Neuronal stem cell (in vitro differentiated cells): ENCODE data around the gene RNASEL.
"Not testable (repeated sequence)": the region's sequence is repeated elsewhere in the genome, so short reads cannot be mapped to it uniquely, and the experiment has no call there.

ENCODE experiments used
- DNase-seq: peaks from one replicate; pipeline ENCODE4 v3.0.0-alpha.2; 2013; ENCODE audit warnings: low spot score
- H2AFZ ChIP-seq: one replicate; pipeline ENCODE4 v1.6.1; 2013; ENCODE audit warnings: mild to moderate bottlenecking, low read length, inconsistent platforms
- H2AK5ac ChIP-seq: 2 replicates; pipeline ENCODE4 v1.6.1; 2013; ENCODE audit warnings: low read depth, mild to moderate bottlenecking, inconsistent platforms, low read length, moderate library complexity, mixed read lengths
- H2BK120ac ChIP-seq: 2 replicates; pipeline ENCODE4 v1.6.1; 2013; ENCODE audit warnings: low read depth, mild to moderate bottlenecking, inconsistent platforms, low read length, moderate library complexity, mixed read lengths
- H2BK12ac ChIP-seq: one replicate; pipeline ENCODE4 v1.6.1; 2013; ENCODE audit warnings: low read length, inconsistent platforms
- H2BK15ac ChIP-seq: 2 replicates; pipeline ENCODE4 v1.6.1; 2013; ENCODE audit warnings: mild to moderate bottlenecking, low read length, inconsistent platforms, mixed read lengths
- H2BK5ac ChIP-seq: one replicate; pipeline ENCODE4 v1.6.1; 2013; ENCODE audit warnings: inconsistent platforms, mild to moderate bottlenecking, low read length, moderate library complexity
- H3K14ac ChIP-seq: one replicate; pipeline ENCODE4 v1.6.1; 2013; ENCODE audit warnings: low read length, inconsistent platforms
- H3K18ac ChIP-seq: 2 replicates; pipeline ENCODE4 v1.6.1; 2013; ENCODE audit warnings: low read length, inconsistent platforms
- H3K23ac ChIP-seq: 2 replicates; pipeline ENCODE4 v1.6.1; 2013; ENCODE audit warnings: low read depth, mild to moderate bottlenecking, mixed read lengths, low read length, inconsistent platforms; ENCODE audit not compliant: poor library complexity
- H3K27ac ChIP-seq: replicated peaks from 3 replicates; pipeline ENCODE4 v1.5.1; 2013; ENCODE audit warnings: low read length, inconsistent platforms
- H3K27me3 ChIP-seq, 3 experiments: 2 replicates each; pipeline ENCODE4 v1.6.1; 2013; ENCODE audit warnings: low read length in 3 of 3, mild to moderate bottlenecking in 2 of 3, inconsistent platforms in 1 of 3, low read depth in 1 of 3, mixed read lengths in 1 of 3, moderate library complexity in 1 of 3; ENCODE audit not compliant: control insufficient read depth in 3 of 3, insufficient read depth in 3 of 3
- H3K36me3 ChIP-seq, 2 donors: replicated peaks in 1 of 2; 2 replicates each; pipeline ENCODE4 v1.6.1; 2013; ENCODE audit warnings: low read length in 2 of 2; ENCODE audit not compliant: control insufficient read depth in 2 of 2, insufficient read depth in 2 of 2
- H3K4ac ChIP-seq: 2 replicates; pipeline ENCODE4 v1.6.1; 2013; ENCODE audit warnings: inconsistent platforms, mild to moderate bottlenecking, low read length, moderate library complexity
- H3K4me1 ChIP-seq, 2 donors: 1 replicate in 1 of 2; 2 replicates in 1 of 2; pipeline ENCODE4 v1.6.1; 2013; ENCODE audit warnings: low read length in 2 of 2, low read depth in 1 of 2; ENCODE audit not compliant: control insufficient read depth in 2 of 2, insufficient read depth in 1 of 2
- H3K4me2 ChIP-seq: one replicate; pipeline ENCODE4 v1.6.1; 2013; ENCODE audit warnings: mild to moderate bottlenecking, low read length, inconsistent platforms; ENCODE audit not compliant: insufficient read depth, poor library complexity, severe bottlenecking
- H3K4me3 ChIP-seq, 2 donors: 2 replicates each; pipeline ENCODE4 v1.5.1; 2013; ENCODE audit warnings: low read length in 2 of 2, mild to moderate bottlenecking in 2 of 2, inconsistent platforms in 1 of 2, moderate library complexity in 1 of 2
- H3K79me1 ChIP-seq: one replicate; pipeline ENCODE4 v1.6.1; 2013; ENCODE audit warnings: low read depth, mild to moderate bottlenecking, inconsistent platforms, low read length, moderate library complexity
- H3K9ac ChIP-seq: one replicate; pipeline ENCODE4 v1.6.1; 2013; ENCODE audit warnings: mild to moderate bottlenecking, low read depth, low read length, inconsistent platforms; ENCODE audit not compliant: poor library complexity
- H3K9me3 ChIP-seq, 2 donors: replicated peaks in 1 of 2; 2 replicates each; pipeline versions ENCODE3 to v1.6.1; 2013; ENCODE audit warnings: low read length in 2 of 2, mild to moderate bottlenecking in 2 of 2, inconsistent platforms in 1 of 2, low read depth in 1 of 2, mixed read lengths in 1 of 2, moderate library complexity in 1 of 2; ENCODE audit not compliant: control insufficient read depth in 2 of 2, insufficient read depth in 1 of 2
- H4K8ac ChIP-seq: one replicate; pipeline ENCODE4 v1.6.1; 2013; ENCODE audit warnings: low read depth, mild to moderate bottlenecking, inconsistent platforms, low read length, moderate library complexity
- H4K91ac ChIP-seq: one replicate; pipeline ENCODE4 v1.6.1; 2013; ENCODE audit warnings: low read length, low read depth, mild to moderate bottlenecking, inconsistent platforms; ENCODE audit not compliant: poor library complexity
- WGBS, 2 donors: extraction: QIAGEN DNeasy Blood & Tissue Kit; methylation state at CpG; one replicate each; pipeline ENCODE4 v1.1.7; 2013; ENCODE audit warnings: missing lambda C conversion rate in 2 of 2, mixed read lengths in 1 of 2; ENCODE audit not compliant: insufficient read length in 2 of 2, insufficient replicate concordance in 1 of 2; ENCODE audit errors: extremely low coverage in 2 of 2; 5-methylcytosine and 5-hydroxymethylcytosine counted together

The RNASEL gene

GRCh38 chr1:182533896-182534295, 55.2 kb downstream of the RNASEL start:
- Histone ChIP-seq H3K36me3 (no peaks in the 10 kb centered on the region), H2BK15ac (no peak overlapping the region), H3K23ac (no peak overlapping the region), H2AFZ (no peak overlapping the region), H2AK5ac (no peak overlapping the region), H3K4me1 (no peaks in the 10 kb centered on the region), H4K8ac (no peak overlapping the region), H3K4me3 (no peak overlapping the region), H3K9me3 (no peaks in the 10 kb centered on the region), H3K79me1 (no peaks in the 10 kb centered on the region), H3K9ac (no peak overlapping the region), H3K4ac (no peak overlapping the region), H2BK12ac (no peak overlapping the region), H4K91ac (no peak overlapping the region), H3K14ac (no peak overlapping the region), H3K27ac (no peak overlapping the region), H3K18ac (no peak overlapping the region), H3K27me3 (peaks cover 0 to 3% (median 0%) of the 10 kb centered on the region in 3 experiments), H2BK5ac (no peak overlapping the region), H2BK120ac (no peak overlapping the region), H3K4me2 (no peak overlapping the region)
- no CpG with 5 or more reads among the region's 2 CpGs for WGBS, 2 donors
- DNase-seq, result no peak

- not testable (repeated sequence) for H2BK12ac ChIP-seq, H2AK5ac ChIP-seq, H3K9ac ChIP-seq, H3K27ac ChIP-seq, H2BK5ac ChIP-seq, DNase-seq, H3K36me3 ChIP-seq, H3K4ac ChIP-seq, H2AFZ ChIP-seq, H3K79me1 ChIP-seq, H3K23ac ChIP-seq, H3K9me3 ChIP-seq, H3K27me3 ChIP-seq, H3K4me1 ChIP-seq, H4K8ac ChIP-seq, H2BK120ac ChIP-seq, H3K4me3 ChIP-seq, H3K14ac ChIP-seq, H3K18ac ChIP-seq, H4K91ac ChIP-seq, H3K4me2 ChIP-seq, H2BK15ac ChIP-seq
- WGBS, 2 donors, result no CpG with 5 or more reads among the region's 5 CpGs
These were observed 60.9 kb downstream of the RNASEL start for GRCh38 chr1:182528206-182528605.

- Histone ChIP-seq H2BK15ac (no peak overlapping the region), H4K91ac (no peak overlapping the region), H2AK5ac (no peak overlapping the region), H3K23ac (no peak overlapping the region), H3K27ac (no peak overlapping the region), H2AFZ (no peak overlapping the region), H3K14ac (no peak overlapping the region), H3K18ac (no peak overlapping the region), H3K27me3 (peaks cover 0 to 3% (median 0%) of the 10 kb centered on the region in 3 experiments), H3K36me3 (no peaks in the 10 kb centered on the region), H3K4ac (no peak overlapping the region), H3K9me3 (no peaks in the 10 kb centered on the region), H2BK120ac (no peak overlapping the region), H3K4me3 (no peak overlapping the region), H2BK12ac (no peak overlapping the region), H2BK5ac (no peak overlapping the region), H3K4me1 (no peaks in the 10 kb centered on the region), H4K8ac (no peak overlapping the region), H3K79me1 (no peaks in the 10 kb centered on the region), H3K4me2 (no peak overlapping the region), H3K9ac (no peak overlapping the region)
- WGBS, 2 donors, result no CpG with 5 or more reads among the region's 2 CpGs
- no peak for DNase-seq
These were observed 61.4 kb downstream of the RNASEL start for GRCh38 chr1:182527680-182528079.

GRCh38 chr1:182525342-182525741, 63.7 kb downstream of the RNASEL start:
- Histone ChIP-seq H3K23ac (no peak overlapping the region), H3K4me2 (no peak overlapping the region), H3K9ac (no peak overlapping the region), H3K4me1 (no peaks in the 10 kb centered on the region), H2BK5ac (no peak overlapping the region), H2BK15ac (no peak overlapping the region), H3K9me3 (no peaks in the 10 kb centered on the region), H3K4ac (no peak overlapping the region), H2BK12ac (no peak overlapping the region), H3K18ac (no peak overlapping the region), H2AK5ac (no peak overlapping the region), H3K4me3 (no peak overlapping the region), H4K8ac (no peak overlapping the region), H3K14ac (no peak overlapping the region), H3K27ac (no peak overlapping the region), H3K27me3 (no peaks in the 10 kb centered on the region), H3K79me1 (no peaks in the 10 kb centered on the region), H3K36me3 (no peaks in the 10 kb centered on the region), H2BK120ac (no peak overlapping the region), H4K91ac (no peak overlapping the region), H2AFZ (no peak overlapping the region)
- DNase-seq, result no peak
